OCI-M2 (cell line): ENCODE measurements around the gene SLC35C1.
"Not testable (repeated sequence)": the region's sequence is repeated elsewhere in the genome, so short reads cannot be mapped to it uniquely, and the experiment has no call there.

Experiments used
- DNase-seq: peaks from one replicate; lab custom pipeline; 2025; ENCODE audit not compliant: unreplicated experiment; lab: John Stamatoyannopoulos, UW

The SLC35C1 gene

DNA sequence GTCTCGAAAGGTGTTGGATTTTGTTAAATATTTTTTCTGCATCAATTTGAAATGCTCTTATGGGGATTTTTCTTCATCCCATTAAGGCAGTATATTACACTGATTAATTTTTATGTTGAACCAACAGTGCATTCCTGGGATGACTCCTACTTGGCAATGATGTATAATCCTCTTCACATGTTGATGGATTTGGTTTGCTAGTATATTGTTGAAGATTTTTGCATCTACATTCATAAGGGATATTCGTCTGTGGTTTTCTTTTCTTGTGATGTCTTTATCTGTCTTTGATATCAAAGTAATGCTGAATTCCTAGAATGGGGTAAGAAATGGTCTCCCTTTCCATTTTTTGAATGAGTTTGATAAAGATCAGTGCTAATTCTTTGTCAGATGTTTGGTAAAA, 18.7 kb upstream of the SLC35C1 start:
- no peak for DNase-seq

DNA sequence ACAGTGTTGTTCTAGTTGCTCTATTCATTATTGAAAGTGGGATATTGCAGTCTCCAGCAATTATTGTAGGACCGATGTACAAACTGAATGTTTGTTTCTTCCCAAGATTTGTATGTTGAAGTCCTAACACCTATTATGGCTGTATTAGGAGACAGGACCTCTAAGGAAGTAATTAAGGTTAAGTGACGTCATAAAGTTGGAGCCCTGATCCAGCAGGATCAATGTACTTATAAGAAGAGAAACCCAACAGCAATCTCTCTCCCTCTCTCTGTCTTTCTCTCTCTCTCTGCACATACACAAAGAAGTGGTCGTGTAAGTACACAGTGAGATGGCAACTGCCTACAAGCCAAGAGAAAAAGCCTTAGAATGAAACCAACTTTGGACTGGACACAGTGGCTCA, 16.1 kb upstream of the SLC35C1 start:
- DNase-seq = no peak

DNA sequence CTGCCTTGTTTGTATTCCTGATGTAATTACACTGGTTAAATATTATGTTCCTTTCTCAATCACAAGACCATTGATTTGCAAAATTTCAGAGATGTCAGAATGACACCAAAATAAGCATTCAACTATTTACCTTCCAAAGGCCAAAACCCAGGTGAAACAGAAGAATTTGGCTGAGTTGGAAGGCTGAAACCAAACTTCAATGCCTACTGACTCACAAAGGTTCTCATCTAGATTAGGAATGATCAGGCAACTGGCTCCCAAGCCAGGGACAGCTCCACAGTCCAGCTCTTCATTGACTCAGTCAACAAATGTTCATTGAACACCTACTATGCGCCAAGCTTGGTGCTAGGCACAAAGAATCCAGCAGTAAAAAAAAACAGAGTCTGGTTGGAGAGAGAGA, 13.4 kb upstream of the SLC35C1 start:
- DNase-seq = no peak

DNA sequence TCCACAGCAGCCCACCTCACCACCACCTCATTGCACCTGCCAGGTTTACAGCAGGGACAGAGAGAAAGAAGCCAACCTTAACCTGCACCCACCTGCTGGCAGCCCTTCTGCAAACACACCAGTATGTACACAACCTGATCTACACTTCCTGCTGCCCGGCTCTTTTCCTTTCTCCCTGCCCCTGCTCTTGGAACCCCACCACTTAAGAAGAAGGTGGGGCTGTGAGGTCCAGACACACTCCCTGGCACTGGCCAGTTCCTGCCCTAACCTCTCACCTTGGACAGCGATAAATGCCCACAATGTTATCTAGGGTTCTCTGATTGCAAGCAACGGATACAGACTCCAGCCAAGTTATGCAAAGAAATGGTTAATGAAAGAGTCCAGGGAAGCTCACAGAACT, 10.8 kb upstream of the SLC35C1 start:
- no peak for DNase-seq

DNA sequence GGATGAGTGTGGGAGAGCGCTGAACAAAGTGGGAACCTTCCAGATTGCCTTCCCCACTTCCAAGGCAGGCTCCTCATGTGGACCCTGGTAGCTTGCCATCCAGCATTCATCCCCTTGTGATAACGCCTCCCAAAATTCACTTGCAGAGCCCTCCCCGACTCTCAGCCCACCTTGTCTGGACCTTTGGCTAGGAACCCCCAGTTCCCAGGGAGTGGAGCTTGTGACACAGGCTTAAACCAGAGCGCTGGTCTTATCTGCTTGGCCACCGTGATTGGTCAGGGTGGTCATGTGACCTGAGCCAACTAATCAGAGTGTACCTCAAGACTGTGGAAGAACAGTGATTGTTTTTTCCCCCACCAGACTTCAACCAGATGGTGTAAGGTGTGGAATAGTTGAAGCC, 9.6 kb upstream of the SLC35C1 start:
- DNase-seq = no peak

DNA sequence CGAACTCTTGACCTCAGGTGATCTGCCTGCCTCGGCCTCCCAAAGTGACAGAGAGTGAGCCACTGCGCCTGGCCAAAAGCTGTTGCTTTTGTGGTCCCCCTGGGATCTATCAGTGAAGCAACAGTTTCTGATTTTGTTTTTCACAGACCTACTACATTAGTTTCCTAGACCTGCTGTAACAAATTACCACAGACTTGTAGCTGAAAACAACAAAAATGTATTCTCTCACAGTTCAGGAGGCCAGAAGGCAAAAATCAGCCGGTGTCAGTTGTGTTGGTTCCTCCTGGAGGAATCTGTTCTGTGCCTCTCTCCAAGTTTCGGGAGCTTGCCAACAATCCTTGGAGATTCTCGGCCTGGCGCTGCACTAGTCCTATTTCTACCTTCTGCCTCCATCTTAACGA, 8.5 kb upstream of the SLC35C1 start:
- DNase-seq = no peak

DNA sequence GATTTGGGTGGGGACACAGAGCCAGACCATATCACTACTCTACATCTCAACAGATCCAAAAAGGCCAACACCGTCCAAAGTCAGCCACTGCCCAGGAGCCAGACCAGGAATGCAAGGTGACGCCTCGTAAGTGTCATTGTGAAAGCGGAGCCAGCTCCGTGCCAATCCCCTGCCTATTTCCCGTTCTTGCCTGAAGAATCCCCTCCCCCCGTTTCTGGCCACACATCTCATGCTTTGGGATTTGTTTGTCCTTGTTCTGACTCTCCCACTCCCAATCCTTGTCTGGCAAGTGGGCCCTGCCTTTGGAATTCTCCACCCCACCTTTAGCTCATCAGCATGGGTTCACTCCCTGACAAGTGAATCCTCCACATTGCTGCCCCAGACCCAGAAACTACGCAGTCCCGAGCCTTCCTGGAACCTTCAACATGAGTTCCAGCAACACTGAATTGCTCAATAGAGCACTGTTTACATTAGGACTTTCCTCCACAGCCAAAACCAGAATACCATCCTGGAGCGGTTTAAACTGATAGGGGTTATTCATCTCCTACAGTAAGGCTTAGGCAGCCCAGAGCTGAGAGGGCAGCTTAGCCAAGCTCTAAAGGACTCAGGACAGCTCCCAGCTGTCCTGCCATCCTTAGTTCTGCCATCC, 6.0 kb upstream of the SLC35C1 start:
- no peak for DNase-seq

DNA sequence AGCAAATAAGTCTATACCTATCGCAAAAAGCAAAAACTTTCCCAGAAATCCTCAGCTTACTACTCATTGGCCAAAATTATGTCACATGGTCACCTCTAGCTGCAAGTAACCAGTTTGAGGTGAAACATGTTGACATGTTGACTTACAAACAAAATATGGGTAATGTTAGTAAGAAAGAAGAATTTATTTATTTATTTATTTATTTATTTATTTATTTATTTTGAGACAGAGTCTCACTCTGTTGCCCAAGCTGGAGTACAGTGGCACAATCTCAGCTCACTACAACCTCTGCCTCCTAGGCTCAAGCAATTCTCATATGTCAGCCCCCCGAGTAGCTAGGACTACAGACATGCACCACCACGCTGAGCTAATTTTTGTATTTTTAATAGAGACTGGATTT, 5.4 kb upstream of the SLC35C1 start:
- no peak for DNase-seq

DNA sequence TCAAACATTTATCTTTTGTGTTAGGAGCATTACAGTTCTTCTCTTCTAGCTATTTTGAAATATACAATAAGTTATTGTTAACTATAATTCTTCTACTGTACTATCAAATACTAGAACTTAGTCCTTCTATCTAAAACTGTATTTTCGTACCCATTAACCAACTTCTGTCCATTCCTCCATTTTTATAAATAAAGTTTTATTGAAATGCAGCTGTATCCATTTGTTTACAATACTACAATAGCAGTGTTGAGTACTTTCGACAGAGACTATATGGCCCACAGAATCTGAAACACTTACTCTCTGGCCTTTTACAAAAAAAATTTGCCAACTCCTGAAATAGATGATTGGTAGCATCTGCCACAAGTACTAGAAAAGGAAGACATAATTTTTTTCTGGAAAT, 4.7 kb upstream of the SLC35C1 start:
- no peak for DNase-seq

DNA sequence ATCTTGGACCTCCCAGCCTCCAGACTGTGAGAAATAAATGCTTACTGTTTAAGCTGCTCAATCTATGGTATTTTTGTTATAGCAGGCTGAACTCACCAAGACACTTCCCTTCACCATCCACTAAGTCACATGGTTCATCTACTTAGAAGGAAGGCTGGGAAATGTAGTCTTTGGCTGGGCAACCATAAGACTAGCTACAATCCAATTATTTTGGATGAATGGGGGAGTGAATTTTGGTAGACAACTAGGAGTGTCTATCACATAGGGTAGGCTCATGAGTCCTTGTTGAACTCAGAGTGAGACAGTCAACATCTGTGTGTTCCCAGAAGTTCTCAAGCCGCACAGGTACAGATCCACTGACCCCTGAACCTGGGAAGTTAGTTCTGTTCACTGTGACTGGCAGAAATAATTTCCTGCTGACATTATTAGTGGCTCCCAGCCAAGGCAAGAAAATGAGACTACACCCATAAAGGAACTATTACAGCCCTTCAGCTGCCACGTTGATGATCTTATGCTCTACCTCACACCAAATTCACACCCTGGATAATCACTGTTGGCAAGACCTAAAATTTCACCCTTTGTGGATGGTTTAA, 3.1 kb upstream of the SLC35C1 start:
- no peak for DNase-seq

DNA sequence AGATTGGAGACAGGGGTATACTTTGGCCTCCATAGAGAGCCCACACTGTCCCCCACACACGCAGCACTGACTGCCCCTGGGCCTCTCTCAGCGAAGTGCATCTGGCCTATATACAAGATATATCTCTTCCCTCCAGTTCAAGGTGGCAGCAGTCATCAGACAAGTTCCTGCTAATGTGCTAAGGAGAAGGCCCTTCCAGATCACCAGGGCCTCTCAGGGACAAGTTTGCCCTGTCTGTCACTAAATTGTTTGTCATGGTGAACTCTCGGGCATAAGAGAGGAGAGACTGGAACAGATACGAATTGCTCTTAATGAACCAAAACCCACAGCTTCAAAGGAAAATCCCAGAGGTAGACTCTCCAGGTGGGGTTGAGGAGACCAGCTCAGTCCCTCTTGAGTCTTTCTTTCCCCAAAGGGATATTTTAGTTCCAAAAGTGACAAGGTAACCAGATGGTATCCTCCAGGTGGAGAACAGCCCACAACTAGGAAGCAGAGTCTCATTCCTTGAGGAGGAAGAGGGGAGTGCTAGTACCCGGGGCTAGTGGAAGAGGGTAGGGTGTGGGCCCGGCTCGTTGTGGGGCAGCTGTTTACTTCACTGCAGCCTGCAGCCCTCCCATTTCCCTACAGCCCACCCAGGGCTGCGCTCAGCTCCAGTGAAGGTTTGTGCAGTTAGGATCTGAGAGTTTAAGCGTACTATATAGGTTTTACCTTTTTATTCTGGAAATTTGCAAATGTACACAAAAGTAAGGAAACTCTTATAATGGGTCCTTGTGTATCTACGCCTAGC, 2.2 kb upstream of the SLC35C1 start:
- no peak for DNase-seq

DNA sequence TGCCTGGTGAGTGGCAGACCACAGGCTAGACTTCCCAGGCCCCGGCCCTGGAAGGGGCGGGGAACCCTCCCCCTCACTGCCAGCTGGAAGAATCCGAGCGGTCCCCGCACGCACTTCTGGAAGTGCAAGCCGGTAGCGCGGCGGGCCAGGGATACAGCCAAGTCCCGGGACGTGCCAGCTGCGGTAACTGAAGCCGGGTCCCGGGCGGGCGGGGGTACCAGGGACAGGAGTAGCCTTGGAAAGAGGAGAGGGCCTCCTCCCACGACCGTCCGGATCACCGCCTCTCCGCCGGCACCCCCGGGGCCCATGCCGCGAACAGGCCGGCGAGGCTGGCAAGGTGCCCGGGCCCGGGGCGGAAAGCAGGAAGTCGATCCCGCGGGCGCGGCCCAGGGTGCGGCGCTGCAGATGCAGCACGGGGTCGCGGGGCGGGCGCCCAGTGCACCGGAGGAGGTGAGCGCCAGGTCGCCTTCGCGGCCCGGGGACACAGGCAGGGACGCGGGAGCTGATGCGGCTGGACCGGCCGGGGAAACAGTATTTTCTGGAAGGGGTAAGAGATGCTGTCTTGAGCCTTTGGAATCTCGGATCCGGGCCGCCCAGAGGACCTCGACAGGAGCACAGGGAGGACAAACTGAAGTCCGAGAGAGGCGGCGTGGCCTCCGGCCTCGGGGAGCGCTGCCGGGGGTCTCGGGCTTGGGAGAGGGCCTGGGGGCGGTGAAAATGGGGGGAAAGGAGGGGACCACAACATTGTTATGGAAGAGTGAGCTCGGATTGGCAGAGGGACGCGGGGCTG, 783 bp upstream of the SLC35C1 start:
- no peak for DNase-seq

DNA sequence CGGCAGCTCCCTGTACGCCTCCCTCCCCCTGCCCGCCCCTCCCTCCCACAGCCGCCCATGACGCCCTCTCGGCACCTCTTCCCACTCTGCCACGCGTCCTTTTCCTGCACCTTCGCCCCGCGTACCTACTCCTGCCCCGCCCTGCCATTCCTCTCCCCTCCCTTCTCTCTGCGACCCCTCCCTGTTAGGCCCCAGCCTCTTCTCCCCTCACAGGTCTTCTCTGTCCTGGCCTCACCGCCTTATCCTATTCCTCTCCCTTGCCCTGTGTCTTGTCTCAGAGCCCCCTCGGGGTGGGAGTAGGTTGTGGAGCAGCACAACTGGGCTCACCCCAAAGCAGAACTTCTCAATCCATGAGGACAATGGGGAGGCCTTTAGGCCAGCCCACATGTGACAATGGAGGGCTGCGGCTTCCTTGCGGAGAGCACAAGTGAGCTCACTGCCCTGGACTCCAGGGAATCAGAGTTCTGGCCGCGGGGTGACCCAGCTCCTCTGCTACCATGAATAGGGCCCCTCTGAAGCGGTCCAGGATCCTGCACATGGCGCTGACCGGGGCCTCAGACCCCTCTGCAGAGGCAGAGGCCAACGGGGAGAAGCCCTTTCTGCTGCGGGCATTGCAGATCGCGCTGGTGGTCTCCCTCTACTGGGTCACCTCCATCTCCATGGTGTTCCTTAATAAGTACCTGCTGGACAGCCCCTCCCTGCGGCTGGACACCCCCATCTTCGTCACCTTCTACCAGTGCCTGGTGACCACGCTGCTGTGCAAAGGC, 539 bp downstream of the SLC35C1 start:
- DNase-seq = no peak

DNA sequence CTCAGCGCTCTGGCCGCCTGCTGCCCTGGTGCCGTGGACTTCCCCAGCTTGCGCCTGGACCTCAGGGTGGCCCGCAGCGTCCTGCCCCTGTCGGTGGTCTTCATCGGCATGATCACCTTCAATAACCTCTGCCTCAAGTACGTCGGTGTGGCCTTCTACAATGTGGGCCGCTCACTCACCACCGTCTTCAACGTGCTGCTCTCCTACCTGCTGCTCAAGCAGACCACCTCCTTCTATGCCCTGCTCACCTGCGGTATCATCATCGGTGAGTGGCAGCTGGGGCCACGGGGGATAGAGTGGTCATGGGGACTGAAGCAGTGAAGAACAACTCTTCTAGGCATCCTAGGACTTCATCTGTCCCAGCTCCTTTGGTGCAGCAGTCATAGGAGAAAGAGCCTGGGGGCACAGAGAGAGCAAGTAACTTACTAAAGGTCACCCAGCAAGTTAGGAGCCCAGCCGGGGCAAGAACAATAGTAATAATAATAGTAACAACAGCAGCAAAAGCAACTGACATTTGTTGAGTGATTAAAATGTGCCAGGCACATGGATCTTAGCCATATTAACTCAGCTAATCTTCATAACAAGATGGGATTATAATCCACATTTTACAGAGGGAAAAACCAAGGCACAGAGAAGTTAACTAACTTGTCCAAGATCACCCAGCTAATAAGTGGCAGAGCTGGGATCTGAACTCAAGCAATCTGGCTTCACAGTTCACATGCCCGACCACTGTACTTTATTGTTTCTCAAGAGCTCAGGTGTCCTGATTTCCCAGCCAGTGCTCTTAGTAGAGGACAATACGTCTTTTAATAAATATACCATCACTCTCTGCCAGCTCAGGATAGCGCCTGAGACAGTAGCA, 1.4 kb downstream of the SLC35C1 start:
- DNase-seq = no peak

DNA sequence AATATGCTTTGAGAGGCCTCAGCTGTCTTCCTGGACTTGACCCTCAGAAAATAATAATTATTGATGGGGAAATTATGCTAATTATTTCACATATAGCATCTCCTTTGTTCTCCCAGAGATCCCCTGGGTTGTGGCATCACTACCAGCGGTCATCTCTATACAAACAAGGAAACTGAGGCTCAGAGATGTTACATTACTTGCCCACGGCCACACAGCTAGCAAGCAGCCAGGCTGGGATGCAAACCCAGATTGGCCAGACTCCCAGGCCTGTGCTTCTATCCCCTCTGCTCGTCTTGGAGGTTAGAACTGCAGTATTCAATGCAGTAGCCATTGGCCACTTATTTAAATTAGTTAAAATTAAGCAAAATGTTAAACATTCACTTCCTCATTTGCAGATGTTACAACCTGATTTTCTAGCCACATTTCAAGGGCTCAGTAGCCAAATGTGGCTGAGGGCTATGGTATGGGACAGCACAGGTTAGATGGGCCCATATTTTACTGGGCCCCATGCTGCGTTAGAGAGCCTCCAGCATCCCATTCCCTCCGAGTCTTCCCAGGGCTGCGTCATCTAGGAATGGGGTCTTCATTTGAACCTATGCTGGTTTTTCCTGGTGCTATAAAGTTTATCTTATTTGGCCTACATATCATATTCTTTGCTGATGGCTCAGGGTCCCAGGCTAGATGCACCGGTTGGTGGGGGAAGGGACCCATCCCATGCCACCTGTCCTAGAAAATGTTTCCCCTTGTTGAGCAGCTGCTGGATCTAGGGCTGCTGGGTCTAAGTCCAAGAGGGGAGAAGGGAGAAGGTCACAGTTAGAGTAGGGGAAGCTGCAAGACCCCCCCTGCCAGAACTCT, 2.2 kb downstream of the SLC35C1 start:
- DNase-seq = no peak

DNA sequence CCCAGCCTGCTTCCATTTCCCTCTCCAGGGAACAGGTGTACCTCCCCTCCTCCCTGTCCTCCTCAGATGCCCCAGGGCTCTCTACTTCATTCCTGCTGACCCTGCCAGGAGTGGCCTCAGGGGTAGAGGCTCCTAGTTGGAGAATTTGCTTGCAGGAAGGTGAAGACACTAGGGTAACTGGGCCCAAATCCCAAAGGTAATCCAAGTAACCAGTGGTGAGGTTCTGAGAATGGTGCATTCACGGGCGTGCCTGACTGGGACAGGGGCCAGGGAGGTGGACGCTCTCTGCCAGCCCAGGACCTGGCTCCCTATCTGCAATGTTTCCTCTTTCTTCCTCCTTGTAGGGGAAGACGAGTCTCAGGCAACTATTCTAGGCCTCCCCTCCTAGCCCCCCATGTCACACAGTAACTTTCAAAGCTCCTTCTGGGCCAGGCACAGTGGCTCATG, 2.9 kb downstream of the SLC35C1 start:
- DNase-seq = no peak

DNA sequence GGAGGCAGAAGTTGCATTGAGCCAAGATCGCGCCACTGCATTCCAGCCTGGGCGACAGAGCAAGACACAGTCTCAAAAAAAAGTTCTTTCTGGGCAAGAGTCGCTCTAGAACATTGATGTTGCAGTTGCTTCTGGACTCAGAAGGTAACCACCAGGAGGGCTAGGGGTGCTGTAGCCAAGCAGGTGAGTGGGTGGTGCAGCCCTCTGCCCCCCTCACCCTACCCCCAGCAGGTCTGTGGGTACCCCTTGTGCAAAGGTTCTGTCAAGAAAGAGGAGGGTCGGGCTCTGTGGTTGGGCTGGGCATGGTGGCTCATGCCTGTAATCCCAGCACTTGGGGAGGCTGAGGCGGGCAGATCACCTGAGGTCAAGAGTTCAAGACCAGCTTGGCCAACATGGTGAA, 3.5 kb downstream of the SLC35C1 start:
- DNase-seq = not testable (repeated sequence)

DNA sequence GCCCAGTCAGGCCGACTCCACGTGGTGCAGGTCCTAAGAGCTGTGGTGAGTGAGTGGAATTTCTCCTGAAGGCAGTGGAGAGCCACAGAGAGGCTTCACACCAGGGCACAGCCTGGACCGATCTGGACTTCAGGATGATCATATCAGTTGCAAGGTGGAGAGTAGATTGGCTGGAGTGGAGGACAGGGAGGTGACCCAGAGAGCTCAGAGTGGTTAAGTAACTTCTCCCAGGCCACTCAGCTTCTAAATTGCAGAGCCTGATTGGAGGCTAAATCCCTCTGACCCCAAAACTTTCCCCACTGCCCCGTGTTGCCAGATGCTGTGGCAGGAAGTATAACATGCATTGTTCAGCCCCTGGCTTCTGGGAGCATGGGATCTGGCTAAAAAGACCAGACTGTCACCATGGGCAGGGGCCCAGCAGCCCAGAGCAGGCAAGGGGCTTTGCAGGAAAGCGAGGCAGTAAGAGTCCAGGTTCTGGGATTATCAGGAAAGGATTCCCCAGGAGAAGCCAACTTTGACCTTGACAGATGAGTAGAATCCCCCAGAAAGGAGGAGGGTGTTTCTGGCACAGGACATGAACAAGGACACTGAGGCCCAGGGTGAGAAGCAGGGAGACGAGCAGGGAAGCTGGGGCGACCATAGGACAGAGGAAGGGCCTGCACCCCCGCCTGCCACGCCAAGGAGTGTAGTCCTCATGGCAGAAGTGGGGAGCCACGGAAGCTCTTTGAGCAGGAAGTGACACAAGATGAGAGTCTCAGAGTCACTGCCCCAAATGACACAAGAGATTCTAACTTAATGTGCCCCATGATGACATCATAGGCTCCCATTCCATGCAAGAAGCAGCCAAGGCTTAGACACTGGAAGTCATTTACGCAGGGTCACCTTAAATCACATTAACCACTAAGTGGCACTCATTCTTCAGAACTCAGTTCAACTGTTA, 4.8 kb downstream of the SLC35C1 start:
- no peak for DNase-seq
